Measurements from ENCODE around the gene YJU2.
A peak's percentile ranks its signal among the peaks of the same experiment; 100 is the strongest.

Gene YJU2

DNA sequence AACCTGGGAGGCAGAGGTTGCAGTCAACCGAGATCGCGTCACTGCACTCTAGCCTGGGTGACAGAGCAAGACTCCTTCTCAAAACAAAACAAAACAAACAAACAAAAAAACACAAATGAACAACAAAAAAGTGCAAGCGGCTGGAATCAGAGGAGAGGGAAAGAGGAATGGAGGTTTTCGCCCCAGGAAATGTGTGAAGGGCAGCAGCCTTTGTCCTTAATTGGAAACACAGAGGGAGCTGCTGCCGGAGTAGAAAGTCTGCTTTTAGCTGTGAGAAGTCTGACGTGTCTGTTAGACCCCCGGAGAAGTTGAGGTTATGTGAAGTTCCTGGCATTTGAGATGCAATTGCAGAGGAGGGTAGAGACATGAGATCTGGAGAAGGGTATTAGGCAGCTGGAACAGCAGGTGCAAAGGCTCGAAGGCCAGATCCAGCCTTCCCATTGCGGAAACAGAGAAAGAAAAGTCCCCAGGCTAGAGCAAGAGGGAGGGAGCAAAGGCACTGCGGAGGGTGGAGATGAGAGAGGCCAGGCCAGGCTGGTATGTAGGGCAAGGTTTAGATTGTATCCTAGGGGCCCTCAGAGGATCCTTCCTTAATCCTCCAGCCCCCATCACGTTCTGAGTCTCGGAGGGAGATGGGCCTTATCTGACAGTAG is 54.8 kb downstream of the YJU2 start:
- no peak for DNase-seq

DNA sequence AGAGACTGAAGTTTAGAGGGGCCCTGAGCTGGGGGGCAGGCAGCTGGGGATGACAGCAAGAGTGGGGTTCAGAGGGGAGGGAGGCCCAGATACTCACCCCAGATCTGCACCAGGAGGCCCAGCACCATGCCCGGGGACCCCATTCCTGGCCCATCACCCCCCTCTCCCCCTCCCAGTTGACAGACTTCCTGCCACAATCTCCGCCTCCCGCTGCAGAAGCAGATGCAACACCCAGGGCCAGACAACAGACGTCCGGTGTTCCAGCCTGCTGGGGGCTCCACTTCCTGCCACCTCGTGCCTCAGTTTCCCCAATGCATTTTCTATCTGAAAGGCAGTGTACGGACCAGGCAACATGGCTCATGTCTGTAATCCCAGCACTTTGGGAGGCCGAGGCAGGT is 55.4 kb downstream of the YJU2 start, which contains the start of gene TMIGD2:
TMIGD2 (minus strand) TSS at position 147 of the 398 bp plus-strand sequence; CDS start at position 143, 4 bp downstream.
- no peak for DNase-seq

DNA sequence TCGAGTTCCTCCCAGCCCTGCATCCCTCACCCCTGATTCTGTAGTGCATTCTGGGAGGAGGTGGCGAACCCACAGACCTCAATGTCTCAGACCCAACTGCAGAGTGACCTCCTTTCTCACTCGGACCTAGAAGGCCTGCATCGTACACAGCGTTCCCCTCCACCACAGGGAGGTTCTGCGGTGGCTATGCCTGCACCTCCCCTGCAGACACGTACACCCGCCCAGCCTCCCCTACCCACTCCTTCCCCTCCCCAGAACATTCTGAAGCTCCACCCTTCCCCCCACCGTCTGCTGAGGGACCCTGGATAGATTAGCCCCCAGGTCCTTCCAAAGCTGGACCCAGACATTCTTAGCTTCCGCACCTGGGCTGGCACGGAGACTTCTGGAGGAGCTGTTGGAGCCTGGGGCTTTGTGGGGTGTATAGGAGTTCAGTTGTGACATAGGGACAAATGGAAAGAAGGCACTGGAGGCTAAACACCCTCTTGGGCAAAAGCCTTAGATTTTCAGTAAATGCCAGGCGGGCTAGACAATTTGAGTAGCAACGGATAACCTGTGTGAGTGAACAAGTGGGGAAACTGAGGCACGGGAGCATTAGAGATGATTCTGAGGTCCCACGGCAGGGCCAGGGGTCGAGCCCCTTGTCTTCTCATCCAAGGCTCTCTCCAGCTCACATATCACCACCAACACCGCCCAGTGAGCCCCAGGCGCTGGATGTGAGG is 57.1 kb downstream of the YJU2 start:
- no peak for DNase-seq

DNA sequence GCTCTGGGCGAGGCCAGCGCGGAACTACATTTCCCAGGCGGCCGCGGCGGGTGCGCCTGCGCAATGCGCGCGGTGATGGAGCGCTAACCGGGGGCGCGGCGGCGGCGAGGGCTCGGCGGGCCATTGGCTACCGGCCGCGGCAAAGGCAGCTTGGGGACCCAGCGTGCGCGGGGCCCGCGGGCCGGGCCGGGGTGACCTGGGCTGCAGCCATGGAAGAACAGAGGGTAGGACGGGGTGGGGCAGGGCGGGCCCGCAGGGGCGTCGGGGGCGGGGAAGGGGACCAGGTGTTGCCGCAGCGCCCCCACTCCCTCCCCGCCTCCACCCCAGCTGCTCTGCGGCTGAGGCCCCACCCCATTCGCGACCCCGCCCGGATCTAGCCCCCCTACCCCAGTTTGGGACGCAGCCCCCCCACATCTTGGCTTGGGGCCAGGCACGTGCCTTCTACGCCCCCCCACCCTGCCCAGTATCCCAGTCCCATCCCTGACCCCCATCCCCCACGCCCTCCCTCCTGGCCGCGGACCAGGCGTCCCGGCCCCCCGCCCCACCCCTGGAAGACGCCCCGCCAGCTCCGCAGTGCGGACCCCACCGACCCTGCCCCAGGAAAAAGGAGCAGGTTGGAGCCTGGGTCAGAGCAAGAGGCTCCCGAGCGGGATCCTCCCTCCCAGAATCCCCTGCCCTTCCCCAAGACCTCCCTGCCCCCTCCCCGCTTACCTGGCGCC is 57.8 kb downstream of the YJU2 start, which contains the start of gene FSD1:
FSD1 (plus strand) TSS at position 61 of the 719 bp plus-strand sequence; CDS start at position 210, 149 bp downstream.
- DNase-seq: peak; percentile 39

DNA sequence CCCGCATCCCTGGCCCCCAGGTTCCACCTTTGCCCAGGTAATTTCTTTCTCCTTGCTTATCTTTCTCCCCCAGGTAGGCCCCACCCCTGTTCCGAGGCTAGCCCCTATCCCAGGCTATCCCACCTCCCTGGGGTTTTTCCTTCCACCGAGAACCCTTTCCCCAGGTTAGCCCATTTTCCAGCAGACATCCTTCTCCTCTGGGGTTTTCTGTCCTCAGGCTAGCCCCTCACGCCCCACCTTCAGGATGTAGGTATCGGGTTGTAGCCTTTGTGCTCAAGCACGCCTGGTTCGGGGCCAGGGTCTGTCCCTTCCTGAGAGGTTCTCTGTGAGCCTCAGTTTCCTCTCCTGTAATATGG is 58.4 kb downstream of the YJU2 start:
- DNase-seq: no peak

DNA sequence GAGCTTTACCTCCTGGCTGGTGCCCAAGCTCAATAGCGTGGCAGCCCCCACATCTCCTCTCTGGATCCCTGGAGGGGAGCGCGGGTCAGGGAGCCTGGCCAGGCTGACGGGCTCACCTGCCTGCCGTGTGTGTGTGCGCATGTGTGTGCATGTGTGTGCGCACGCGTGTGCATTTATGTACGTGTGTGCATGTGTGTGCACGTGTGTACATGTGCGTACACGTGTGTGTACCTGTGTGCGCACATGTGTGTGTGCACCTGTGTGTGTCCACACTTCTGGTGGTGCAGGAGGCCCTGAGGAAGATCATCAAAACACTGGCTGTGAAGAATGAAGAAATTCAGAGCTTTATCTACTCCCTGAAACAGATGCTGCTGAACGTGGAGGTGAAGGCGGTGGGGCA is 58.8 kb downstream of the YJU2 start:
- DNase-seq: no peak

DNA sequence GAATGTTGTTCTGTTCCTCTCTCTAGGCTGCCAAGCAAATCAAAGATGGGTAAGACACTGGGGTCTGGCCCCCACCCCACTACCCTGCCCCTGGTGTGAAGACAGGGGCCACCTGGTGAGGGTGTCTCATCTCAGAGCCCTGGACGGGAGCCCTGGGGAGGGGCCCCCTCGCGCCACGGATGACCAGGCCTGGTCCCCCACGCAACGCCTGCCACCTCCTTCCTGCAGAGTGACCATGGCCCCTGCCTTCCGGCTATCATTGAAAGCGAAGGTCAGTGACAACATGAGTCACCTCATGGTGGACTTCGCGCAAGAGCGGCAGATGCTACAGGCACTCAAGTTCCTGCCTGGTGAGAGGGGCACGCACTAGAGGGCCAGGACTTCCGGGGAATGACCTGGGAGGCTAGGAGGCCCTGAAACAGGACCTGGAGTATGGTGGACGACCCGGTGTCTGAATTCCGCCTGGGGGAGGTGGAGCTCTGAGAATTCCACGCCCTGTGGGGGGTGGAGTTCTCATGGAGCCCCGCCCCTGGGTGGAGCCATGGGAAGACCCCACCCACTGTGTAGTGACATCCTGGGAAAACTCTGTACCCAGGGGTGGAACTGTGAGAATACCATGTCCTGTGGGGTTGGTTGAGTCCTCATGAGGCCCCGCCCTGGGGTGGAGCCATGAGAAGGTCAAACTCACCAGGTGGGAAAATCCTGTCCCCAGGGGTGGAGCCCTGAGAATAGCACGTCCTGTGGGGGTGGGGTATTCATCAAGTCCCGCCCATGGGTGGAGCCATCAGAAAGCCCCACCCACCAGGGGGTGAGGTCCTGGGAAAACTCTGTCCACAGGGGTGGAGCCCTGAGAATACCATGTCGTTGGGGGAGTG is 63.6 kb downstream of the YJU2 start:
- no peak for DNase-seq

DNA sequence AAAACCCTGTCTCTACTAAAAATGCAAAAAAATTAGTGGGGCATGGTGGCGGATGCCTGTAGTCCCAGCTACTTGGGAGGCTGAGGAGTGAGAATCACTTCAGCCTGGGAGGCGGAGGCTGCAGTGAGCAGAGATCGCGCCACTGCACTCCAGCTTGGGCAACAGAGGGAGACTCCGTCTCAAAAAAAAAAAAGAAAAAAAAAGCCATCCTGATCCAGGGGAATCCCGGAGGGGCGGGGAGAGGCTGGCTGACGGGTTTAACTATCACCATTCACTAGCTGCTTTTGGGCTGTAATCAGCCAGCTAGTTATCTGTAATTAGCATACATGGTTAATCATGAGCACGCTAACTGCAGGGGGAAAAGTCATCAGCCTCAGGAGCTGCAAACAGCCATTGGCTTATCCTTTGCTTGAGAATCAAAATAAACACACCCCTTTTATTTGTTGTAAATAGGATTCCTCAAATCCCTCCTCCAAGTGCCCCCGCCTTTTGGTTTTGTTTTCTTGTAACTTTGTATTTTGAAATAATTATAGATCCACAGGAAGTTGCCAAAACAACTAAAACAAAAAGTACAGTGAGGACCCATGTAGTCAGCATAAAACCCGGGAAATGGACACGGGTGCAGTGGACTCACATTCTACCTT is 67.1 kb downstream of the YJU2 start:
- no peak for DNase-seq

DNA sequence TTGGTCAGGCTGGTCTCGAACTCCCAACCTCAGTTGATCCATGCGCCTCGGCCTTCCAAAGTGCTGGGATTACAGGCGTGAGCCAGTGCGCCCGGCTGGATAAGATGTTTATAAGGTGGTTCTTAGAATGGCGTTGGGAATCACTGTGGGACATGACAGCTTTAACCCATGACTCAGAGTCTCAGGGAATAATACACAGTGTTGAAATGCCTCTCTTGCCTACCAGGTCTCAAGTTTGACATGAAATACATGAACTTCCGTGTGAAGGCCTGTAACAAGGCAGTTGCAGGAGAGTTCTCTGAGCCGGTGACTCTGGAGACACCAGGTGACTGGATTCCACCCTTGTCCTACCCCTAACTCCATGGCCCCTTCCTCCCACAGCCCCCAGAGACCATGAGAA is 70.1 kb downstream of the YJU2 start:
- no peak for DNase-seq

DNA sequence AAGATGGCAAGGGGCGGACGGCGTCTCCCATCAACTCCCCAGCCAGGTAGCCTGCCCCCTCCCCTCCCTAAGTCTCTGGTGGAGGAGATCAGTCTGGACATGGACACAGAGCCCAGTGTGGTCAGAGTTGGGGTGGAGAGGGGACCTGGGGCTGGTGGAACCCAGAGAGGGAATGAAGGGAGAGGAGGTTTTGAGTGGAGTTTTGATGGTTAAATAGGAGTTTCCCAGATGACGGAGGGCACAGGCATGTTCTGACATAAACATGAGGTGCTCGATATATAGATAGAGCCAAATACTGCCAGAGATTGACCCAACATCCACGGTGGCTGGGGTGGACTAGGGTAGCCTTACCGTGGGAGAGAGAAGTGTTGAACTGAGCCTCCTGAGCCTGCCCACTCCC is 71.6 kb downstream of the YJU2 start:
- no peak for DNase-seq

All from NCI-H1048 (cell line).